Breast epithelium (tissue), 4 donors: ENCODE data around the gene OR11A1. TPM values are rescaled to one million over a fixed set of nuclear protein-coding genes. Genes with fewer than 3 reads are reported as not detected.
"Not testable (repeated sequence)": the region's sequence is repeated elsewhere in the genome, so short reads cannot be mapped to it uniquely, and the experiment has no call there.

Experiments
- DNase-seq, 2 donors: peaks; one replicate each; pipeline ENCODE4 v3.0.0-alpha.2; 2019; ENCODE audit warnings: low spot score in 2 of 2
- H3K27ac ChIP-seq, 2 donors: fragments of 200-600 bp; sonication (generic) in 1 of 2; one replicate each; pipeline ENCODE4 v1.5.1; 2016 to 2019; ENCODE audit warnings: mild to moderate bottlenecking in 1 of 2
- H3K27me3 ChIP-seq, 2 donors: fragments of 200-600 bp; sonication (generic) in 1 of 2; one replicate each; pipeline versions ENCODE4 v1.5.1 to v1.6.0; 2017 to 2019; ENCODE audit warnings: control low read depth in 1 of 2, mild to moderate bottlenecking in 1 of 2
- H3K36me3 ChIP-seq: fragments of 200-600 bp; one replicate; pipeline ENCODE4 v1.5.1; 2019
- H3K4me1 ChIP-seq, 2 donors: fragments of 200-600 bp; sonication (generic); one replicate each; pipeline ENCODE4 v1.5.1; 2016 to 2019; ENCODE audit warnings: control low read depth in 1 of 2
- H3K4me3 ChIP-seq, 3 donors: fragments of 200-600 bp; sonication (generic); 1 replicate in 2 of 3; 2 replicates in 1 of 3; pipeline ENCODE4 v1.5.1; 2016 to 2019; ENCODE audit warnings: mild to moderate bottlenecking in 3 of 3, moderate library complexity in 2 of 3
- H3K9me3 ChIP-seq, 2 donors: fragments of 200-600 bp; sonication (generic) in 1 of 2; one replicate each; pipeline ENCODE4 v1.5.1; 2016 to 2019; ENCODE audit warnings: control low read depth in 1 of 2
- CTCF ChIP-seq, 3 donors: fragments of 450-650 bp; IDR thresholded peaks; one replicate each; pipeline ENCODE4 v1.5.1; 2016 to 2017; ENCODE audit warnings: antibody characterized with exemption in 3 of 3, mild to moderate bottlenecking in 3 of 3, moderate library complexity in 3 of 3
- POLR2A ChIP-seq: fragments of 450-650 bp; IDR thresholded peaks from one replicate; pipeline ENCODE4 v1.6.1; 2016; ENCODE audit warnings: antibody characterized with exemption, mild to moderate bottlenecking, moderate library complexity
- POLR2AphosphoS5 ChIP-seq, 3 donors: sonication (generic); formaldehyde crosslinking; IDR thresholded peaks; one replicate each; pipeline ENCODE4 v1.6.1; 2017; ENCODE audit warnings: antibody characterized with exemption in 3 of 3
- intact Hi-C: fragments of 100-400 bp; cut with DNase I; formaldehyde crosslinking; loops from one replicate; pipeline ENCODE4 v1.15.1; 2023; ENCODE audit warnings: low total_unique reads
- total RNA-seq, 3 donors: library from RNA; depleted of rRNA; stranded (reverse); fragments of >200 nt; gene quantifications; one replicate each; pipeline ENCODE4 v1.1.0, GENCODE V29; 2016

OR11A1 gene
- total RNA-seq, 3 donors from 2014 or later: not detected

GRCh38 chr6:29462022-29462421 lies 5.2 kb upstream of the OR11A1 start:
- Histone ChIP-seq H3K4me1 (no peaks in the 10 kb centered on the region), H3K9me3 (no peaks in the 10 kb centered on the region), H3K27me3 (no peaks in the 10 kb centered on the region), H3K27ac (no peak overlapping the region), H3K36me3 (no peaks in the 10 kb centered on the region), H3K4me3 (no peak overlapping the region)
- intact Hi-C loops: no loop called here
- no peak for DNase-seq
- TF ChIP-seq CTCF (IDR thresholded peaks at IDR 0.05) (no peak), POLR2AphosphoS5 (IDR thresholded peaks at IDR 0.05) (no peak), POLR2A (no peak)

GRCh38 chr6:29461021-29461814 lies 4.3 kb upstream of the OR11A1 start:
- no peaks in the 10 kb centered on the region for H3K36me3 ChIP-seq
- no peaks in the 10 kb centered on the region for H3K27me3 ChIP-seq
- TF ChIP-seq POLR2A (no peak), CTCF (IDR thresholded peaks at IDR 0.05) (no peak), POLR2AphosphoS5 (IDR thresholded peaks at IDR 0.05) (no peak)
- no peak overlapping the region for H3K27ac ChIP-seq
- no peak for DNase-seq
- no peaks in the 10 kb centered on the region for H3K4me1 ChIP-seq
- intact Hi-C loops: no loop called here
- H3K4me3 ChIP-seq: no peak overlapping the region
- no peaks in the 10 kb centered on the region for H3K9me3 ChIP-seq

DNA sequence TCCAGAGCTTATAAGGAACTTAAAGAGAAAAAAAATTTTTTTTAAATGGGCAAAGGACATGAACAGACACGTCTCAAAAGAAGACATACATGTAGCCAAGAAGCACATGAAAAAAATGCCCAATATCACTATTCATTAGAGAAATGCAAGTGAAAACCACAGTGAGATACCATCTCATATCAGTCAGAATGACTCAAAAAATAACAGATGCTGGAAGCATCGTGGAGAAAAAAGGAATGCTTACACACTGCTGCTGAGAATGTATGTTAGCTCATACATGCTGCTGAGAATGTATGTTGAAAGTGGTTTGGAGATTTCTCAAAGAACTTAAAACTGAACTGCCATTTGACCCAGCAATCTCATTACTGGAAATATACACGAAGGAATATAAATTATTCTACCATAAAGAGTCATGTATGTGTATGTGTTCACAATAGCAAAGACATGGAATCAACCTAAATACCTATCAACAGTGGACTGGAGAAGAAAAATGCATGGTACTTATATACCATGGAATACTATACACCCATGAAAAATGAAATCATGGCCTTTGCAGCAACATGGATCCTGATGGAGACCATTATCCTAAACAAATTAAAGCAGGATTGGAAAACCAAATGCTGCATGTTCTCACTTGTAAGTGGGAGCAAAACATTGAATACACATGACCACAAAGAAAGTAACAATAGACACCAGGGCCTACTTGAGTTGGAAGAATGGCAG lies 5.2 kb downstream of the OR11A1 start:
- no peak overlapping the region for H3K27ac ChIP-seq
- peaks cover 0 to 4% of the 10 kb centered on the region in 2 donors for H3K9me3 ChIP-seq
- H3K36me3 ChIP-seq: no peaks in the 10 kb centered on the region
- H3K4me3 ChIP-seq: no peak overlapping the region
- intact Hi-C loops: no loop called here
- TF ChIP-seq POLR2A: no peak
- H3K4me1 ChIP-seq: no peaks in the 10 kb centered on the region
- H3K27me3 ChIP-seq: peaks cover 0 to 6% of the 10 kb centered on the region in 2 donors
- no peak for DNase-seq

DNA sequence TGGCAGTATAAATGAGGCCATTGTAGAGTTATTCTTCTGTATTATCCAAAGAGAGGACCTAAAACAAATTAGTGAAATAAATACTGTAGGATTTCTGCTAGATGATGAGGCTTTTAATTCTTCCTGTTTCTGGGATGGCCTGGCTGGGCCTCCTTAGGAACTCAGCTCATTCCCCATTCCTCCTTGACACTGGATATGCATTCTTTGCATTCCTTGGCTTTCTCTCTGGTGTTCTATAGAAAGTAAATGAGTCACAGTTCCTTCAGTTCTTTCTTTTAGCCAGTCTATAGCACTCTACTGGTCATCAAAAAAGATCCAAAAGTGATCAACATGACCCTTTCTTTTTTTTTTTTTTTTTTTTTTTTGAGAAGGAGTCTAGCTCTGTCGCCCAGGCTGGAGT lies 9.2 kb downstream of the OR11A1 start:
- no peak for TF ChIP-seq POLR2A
- TF ChIP-seq CTCF (IDR thresholded peaks at IDR 0.05): no peak
- no peak for TF ChIP-seq POLR2AphosphoS5 (IDR thresholded peaks at IDR 0.05)
- no peak for DNase-seq
- Histone ChIP-seq H3K27ac (no peak overlapping the region), H3K4me1 (no peaks in the 10 kb centered on the region), H3K9me3 (peaks cover 3 to 10% of the 10 kb centered on the region in 2 donors), H3K27me3 (peaks cover 0 to 6% of the 10 kb centered on the region in 2 donors), H3K36me3 (no peaks in the 10 kb centered on the region), H3K4me3 (no peak overlapping the region)
- intact Hi-C loops: loop anchor here (1.0 kb wide), 1 partner anchor 12 kb away; no protein-coding TSS in a partner anchor

- intact Hi-C loops, H3K27ac ChIP-seq, H3K36me3 ChIP-seq: not testable (repeated sequence)
Observed at GRCh38 chr6:29444031-29444430, 12.8 kb downstream of the OR11A1 start.

GRCh38 chr6:29442719-29443118 lies 14.2 kb downstream of the OR11A1 start:
- Histone ChIP-seq H3K4me3 (no peak overlapping the region), H3K4me1 (no peaks in the 10 kb centered on the region), H3K27ac (no peak overlapping the region), H3K27me3 (no peaks in the 10 kb centered on the region), H3K36me3 (no peaks in the 10 kb centered on the region), H3K9me3 (peaks cover 3 to 7% of the 10 kb centered on the region in 2 donors)
- DNase-seq: no peak
- TF ChIP-seq CTCF (IDR thresholded peaks at IDR 0.05) (no peak), POLR2A (no peak), POLR2AphosphoS5 (IDR thresholded peaks at IDR 0.05) (no peak)
- intact Hi-C loops: no loop called here

More at GRCh38 chr6:29444031-29444430, 12.8 kb downstream of the OR11A1 start:
- not testable (repeated sequence) for H3K4me1 ChIP-seq, H3K27me3 ChIP-seq, DNase-seq, H3K4me3 ChIP-seq, H3K9me3 ChIP-seq
